Measurements from ENCODE around the gene COQ4.

GRCh38 chr9:128343855-128344254 lies 21.2 kb downstream of the COQ4 start:
- TF ChIP-seq CTCF (IDR thresholded peaks at IDR 0.05), result no peak
- no peak for TF ChIP-seq EZH2phosphoT487 (IDR thresholded peaks at IDR 0.05)
